TTC549 (cell line): ENCODE results near the gene SRRM3.
"Not testable (repeated sequence)": the region's sequence is repeated elsewhere in the genome, so short reads cannot be mapped to it uniquely, and the experiment has no call there.

Experiments
- FAIRE-seq: peaks from 2 replicates; lab custom pipeline; 2012; peaks lifted over from hg19 to GRCh38; lab: Jason Lieb, UNC

Gene SRRM3

DNA sequence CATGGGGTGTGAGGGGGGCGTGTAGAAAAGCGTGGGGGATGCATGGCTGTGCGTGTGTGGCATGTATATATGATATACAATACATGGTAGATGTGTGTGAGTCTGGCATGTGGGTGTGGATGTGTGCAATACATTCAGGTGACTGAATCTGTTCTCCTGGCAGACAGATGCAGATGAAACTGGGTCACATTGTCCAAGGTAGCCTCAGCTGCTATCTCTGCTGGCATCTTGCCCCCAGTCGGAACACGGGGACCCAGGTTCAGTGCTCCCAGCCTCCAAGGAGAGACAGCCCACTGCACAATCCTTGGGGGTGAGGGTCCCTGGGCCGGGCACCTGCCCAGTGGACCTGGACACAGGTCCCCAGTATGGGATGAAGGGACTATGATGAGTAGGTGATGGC, 12.4 kb upstream of the SRRM3 start:
- no peak for FAIRE-seq

DNA sequence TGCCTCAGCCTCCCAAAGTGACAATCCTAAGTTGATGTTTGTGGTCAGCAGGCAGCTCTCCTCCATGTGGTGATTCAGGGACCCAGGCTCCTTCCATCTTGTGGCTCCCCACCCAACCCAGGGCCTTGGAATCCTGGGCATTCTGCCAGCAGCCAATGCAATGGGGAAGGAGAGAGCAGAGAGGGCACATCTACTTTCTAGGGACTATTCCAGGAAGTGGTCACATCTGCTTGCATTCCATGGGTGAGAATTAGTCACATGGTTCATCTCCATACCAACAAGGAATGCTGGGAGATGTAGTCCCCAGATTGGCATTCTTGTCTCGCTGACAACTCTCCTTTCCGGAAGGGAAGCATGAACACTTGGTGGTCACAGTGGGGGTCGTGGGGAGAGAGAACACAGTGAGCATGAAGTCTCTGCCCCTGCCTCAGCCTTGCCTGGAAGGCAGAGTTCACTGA, 9.9 kb upstream of the SRRM3 start:
- peak; percentile 67 for FAIRE-seq

DNA sequence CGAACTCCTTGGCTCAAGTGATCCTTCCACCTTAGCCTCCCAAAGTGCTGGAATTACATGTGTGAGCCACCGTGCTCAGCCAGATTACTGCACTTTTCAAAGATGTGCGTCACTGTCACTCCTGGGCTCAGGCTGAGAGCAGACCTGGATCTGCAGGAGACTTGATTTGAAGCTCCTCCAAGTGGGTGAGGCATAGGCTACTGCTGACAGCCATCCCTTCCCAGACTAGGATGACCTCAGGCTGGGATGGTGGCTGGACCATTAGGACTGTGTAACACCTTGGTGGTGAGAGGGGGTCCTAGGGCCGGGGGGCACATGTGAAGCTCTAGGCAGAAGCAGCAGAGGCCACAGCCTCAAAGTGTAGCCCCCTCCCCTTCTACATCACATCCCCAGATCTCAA, 8.2 kb upstream of the SRRM3 start:
- FAIRE-seq = no peak

DNA sequence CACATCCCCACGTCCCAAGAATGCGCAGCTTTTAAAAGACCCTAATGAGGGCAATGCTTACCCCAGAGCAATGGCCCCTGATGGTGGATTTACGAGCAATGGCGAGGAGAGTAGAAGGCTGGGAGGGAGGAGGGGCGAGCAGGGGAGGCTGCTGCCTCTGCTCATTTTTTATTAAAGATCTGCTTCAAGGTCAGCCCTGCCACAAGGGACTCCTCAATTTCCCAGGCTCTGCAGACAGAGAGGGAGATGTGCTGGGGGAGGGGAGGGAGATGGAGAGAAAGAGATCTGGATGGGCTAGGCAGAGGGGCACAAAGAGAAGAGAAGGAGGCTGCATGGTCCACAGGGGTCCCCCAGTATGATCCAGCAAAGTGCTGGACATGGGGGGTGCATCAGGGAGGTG, 7.8 kb upstream of the SRRM3 start:
- FAIRE-seq = no peak

DNA sequence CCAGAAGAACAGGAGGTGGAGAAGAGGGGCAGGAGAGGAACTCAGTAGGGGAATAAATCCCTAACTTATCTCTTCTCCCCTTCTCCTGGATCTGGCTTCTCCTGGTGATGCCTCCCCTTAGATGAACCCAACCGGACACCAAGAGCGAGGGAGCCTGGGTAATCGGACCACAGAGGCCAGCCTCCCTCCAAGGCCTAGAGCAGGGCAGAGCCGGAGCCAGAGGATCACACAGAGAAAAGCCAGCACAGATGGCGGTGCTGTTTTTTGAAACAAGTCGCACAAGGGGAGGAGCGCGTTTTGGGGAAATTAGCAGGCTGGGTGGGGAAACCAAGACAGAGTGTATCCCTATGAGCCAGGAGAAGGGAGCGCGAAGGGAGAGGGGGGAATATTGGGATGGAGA, 4.9 kb upstream of the SRRM3 start:
- FAIRE-seq = no peak

DNA sequence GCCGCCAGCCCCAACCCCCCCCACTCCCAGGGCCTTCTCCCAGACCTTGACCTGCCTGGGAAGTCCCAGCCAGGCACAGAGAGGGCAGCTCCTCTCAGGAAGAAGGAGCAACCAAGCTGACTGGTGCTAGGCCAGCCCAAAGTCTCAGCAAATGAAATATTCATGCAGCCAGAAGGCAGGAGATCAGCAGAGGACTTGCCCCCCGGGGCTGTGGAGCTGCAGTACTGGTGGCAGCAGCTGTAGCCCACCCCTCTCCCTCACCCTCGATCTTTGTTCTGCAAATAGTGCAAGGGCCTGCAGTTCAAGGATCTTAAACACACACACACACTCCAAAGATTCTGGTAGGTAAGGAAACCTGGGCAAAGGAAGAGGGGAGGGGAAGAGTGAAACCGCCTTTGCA, 3.5 kb upstream of the SRRM3 start:
- no peak for FAIRE-seq

DNA sequence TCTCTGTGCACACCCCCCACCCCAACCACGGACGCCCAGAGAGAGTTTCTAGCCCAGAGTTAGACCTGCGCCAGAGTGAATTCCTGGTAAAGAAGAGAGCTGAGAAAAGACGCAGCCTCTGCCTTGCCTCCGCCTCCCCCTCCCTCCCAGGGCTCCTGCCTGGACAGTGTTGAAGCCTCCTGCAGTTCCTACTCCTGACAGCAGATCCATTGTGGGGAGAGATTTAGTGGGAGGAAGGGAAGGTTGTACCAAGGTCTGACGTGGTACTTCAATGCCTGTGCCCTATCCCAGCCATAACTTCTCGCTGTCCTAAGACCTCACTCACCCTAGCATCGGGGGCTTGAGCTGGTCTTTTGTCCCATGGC, 952 bp downstream of the SRRM3 start:
- FAIRE-seq = no peak

DNA sequence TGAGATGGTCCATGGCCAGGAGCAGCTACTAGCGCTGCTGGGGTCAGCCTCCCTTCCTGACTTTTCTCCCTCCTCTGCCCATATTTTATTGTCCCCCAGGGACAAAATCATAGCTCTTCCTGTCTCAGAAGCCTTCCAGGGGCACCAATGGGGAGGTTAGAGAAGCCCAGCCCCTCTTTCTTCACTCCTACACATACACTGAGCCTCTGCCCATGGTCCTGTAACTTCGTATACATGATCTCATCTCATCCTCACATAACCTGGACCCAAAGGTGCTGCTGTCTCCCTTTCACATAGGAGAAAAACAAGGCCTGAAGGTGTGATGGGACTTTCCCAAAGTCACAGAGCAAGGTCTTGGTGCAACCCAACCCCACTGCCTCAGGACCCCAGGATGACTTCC, 2.5 kb downstream of the SRRM3 start:
- no peak for FAIRE-seq

DNA sequence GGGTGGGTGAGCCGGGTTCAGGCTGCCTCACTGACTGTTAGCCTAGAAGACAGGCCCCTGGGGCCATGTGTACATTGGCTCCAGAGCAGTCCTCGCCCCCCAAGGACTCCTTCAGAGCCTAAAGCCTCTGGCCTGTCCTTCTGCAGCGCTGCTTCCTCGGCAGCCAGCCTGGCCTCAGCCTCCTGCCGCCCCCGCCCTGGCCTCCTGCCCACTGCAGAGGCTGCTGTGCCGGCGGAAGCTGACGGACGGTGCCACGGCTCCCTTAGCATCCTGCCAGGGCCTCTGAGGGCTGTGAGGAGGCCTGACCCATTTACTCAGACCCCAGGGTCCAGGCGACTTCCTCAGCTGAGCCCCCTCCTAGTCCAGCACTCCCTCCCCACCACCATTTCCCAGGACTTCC, 4.9 kb downstream of the SRRM3 start:
- FAIRE-seq = no peak

DNA sequence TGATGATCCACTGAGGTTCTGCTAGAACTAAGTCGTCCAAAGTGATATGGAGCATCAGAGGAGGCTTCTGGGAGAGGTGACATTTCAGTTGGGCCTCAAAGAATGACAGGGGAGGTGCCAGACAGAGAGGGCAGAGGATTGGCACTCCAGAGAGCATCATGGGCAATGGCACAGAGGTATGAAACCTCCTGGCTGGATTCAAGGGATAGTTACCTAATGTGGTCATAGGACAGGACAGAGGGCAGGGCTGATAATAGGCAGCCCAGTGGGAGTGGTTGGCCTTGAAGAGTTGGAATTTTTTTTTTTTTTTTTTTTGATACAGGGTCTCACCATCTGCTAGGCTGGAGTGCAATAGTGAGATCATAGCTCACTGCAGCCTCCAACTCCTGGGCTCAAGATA, 7.6 kb downstream of the SRRM3 start:
- FAIRE-seq = no peak

DNA sequence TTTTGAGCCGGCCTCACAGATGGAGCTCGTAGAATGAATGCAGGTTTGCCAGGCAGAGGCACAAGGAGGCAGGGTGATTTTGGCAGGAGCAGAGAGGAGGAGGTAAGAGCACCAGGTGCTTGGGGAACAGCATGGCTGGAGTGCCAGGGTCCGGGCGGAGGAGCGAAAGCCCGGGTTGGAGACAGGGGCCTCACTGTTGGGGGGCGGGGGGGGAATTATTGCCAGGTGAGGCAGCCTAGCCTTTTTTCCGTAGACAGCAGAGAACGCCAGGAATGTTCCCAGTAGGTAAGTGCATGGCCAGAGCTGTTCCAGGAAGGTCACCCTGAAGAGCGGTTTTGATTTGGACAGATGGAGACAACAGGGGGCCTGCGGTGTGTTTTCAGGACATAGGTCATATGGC, 9.5 kb downstream of the SRRM3 start:
- no peak for FAIRE-seq

DNA sequence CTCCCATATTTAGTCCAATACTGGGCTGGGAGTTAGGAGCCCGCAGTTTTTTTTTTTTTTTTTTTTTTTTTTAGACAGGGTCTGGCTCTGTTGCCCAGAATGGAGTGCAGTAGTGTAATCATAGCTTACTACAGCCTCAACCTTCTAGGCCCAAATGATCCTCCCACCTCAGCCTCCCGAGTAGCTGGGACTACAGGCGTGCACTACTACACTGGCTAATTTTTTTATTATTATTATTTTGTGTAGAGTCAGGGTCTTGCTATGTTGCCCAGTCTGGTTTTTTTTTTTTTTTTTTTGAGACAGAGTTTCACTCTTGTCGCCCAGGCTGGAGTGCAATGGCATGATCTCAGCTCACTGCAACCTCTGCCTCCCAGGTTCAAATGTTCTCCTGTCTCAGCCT, 13.7 kb downstream of the SRRM3 start:
- not testable (repeated sequence) for FAIRE-seq

DNA sequence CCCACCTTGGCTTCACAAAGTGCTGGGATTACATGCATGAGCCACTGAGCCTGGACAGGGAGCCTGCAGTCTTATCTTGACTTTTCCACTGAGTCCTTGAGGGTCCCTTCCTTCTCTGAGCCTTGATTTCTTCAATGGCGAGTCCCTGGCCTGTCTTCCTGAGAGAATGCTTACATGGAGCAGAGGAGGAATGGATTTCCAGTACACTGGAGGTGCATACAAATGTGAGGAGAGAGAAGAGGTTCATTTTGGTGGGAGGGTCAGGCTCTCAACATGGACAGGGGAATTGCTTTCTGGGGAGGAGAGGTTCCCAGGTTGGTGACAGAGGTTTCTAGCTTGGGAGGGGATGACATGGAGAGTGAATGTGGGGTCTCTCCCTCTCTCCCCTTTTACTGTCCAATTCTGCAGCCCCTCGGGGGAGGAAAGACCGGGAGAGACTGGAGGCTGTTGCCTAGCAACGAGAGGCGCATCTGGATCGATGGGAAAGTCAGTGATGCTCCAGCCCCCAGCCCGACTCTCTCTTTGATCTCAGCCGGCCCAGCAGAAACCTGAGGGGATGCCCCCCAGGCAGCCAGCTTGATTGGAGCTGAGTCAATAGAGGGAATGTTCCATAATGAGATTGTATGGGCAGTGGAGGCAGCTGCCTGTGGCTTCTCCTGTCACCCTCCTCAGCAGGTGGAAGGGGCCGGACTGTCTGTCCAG, 14.8 kb downstream of the SRRM3 start:
- no peak for FAIRE-seq

DNA sequence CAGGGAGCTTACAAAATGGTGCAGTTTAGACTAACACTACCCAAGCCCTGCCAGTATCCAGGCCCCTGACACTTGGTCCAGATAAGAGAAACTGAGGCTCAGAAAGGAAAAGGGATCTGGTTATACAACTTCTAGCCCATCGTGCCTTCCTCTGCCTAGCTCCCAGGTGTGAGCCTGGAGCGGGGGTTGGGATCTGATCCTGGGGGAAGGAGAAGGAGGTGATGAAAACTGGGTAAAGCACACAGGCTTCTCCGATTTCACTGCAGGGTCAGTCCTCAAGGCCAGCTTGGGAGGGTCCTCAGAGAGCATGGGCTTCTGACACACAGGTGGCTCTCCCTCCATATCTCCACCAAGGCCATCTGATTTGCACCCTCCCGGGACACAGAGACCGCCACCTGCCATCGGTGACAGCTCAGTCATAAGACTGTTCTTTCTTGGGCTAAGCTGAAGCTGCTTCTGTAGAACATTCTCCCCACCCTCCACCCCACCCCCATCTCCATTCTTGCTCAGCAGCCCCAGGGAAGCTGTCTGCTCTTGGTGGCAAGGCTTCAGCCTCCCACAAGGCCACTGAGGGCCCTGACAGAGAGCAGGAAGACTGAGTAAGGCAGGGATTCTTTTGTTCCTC, 16.4 kb downstream of the SRRM3 start:
- no peak for FAIRE-seq

DNA sequence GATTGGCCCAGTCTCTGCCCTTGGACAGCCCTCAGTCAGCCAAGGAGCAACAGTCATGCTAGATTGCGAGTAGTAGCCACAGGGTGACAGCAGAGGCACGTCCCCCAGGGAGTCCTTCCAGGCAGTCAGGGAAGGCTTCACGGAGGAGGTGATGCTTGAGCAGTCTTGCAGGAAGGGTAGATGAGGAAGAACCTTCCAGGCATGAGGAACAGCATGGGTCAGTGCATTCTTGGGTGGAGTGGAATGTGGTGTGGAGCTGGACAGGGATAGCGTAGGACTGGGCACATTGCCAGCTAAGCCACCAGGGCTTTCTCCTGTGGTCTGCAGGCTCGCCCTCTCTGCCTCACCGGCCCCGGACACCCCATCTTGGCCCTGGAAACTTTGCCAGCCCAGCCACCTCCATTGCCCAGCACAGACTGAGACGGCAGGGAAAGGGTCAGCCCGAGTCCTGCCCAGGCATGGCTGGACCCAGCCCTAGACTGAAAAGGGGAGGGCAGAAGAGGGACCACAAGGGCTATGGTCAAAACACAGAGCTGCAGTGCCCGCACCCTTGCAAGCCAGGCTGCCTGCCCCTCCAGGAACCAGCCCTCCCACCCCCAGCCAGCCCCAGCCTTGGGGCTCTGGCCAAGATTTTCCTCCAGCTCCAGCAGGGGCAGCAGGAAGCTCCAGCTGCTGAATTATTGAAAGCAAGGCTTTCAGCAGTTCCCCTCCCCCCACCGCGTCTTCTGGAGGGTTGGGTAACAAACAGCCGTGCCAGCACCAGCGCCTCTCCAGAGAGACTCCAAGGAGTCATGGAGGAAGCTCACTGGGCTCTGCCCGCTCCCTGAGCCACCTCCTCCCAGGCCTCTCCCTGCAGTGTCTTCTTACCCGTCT, 18.7 kb downstream of the SRRM3 start:
- FAIRE-seq = no peak

DNA sequence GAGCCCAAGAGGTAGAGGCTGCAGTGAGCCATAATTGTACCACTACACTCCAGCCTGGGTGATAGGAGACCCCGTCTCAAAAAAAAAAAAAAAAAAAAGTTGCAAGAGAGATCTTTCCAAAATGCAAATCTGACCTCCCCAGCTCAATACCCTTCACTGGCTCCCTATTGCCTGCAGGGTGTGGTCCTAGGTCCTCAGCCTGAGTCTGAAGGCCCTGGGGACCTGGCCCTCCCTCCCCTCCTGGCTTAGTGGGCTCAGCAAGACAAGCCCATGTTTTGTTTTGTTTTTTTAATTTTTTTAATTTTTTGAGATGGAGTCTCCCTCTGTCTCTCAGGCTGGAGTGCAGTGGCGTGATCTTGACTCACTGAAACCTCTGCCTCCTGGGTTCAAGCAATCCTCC, 20.6 kb downstream of the SRRM3 start:
- FAIRE-seq = no peak

DNA sequence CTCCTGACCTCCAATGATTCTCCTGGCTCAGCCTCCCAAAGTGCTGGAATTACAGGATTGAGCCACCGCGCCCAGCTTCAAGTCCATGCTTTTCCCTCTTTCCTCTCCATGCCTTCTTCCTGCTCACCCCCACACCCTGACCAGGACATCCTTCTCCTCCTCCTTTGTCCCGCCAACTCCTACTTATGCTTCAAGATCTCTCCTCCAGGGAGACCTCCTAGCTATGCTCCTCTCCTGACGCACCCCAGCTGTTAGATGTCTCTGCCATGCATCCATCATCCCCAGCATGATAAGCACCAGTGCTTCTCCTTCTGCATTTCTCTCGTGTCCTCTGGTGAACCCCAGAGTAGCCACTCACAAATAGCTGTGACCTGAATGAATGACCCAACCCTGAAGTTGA, 21.1 kb downstream of the SRRM3 start:
- FAIRE-seq = no peak

DNA sequence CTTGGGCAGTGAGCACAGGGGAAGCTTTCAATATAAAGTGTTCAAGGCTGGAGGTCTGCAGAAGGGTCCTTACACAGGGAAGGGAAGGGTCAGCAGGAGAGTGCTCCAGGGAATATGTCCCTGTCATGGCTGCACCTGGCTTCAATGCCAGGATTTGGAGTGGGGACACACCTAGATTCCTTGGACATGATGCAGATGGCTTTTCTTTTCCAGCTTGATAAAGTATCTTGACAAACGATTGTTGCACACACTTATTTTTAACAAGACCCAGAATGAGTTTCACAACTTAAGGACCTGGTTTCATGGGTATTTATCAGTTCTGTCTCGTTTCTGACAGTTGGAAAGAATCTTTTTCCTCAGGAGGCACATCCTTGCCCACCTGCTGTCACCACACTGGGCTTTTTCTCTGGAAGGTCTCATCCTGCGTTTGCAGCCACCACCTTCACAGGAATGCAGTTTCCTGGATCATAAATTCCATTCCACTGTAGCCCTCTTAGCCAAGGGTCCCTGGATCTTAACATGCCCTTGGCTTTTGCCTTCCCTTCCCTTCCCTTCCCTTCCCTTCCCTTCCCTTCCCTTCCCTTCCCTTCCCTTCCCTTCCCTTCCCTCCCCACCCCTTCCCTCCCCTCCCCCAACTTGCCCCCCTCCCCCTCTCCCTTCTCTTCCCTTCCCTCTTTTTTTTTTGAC, 21.7 kb downstream of the SRRM3 start:
- no peak for FAIRE-seq

DNA sequence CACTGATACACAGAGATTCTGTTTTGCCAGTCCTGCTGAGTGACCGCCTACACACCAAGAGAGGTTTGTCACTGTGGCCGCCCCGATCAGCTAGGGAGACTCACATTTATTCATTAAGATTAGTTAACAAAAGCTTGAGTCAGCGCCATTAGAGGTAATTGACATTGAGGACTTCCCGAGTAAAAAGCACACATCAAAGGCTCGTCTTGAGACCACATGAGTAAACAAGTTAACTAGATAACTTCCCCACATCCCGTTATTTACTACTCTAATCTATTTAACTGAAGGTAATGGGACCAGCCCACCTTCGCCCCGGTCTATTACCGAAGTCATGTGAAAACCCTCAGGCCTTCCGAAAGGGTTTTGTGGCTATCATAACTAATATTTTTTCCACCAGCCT, 23.0 kb downstream of the SRRM3 start:
- no peak for FAIRE-seq

DNA sequence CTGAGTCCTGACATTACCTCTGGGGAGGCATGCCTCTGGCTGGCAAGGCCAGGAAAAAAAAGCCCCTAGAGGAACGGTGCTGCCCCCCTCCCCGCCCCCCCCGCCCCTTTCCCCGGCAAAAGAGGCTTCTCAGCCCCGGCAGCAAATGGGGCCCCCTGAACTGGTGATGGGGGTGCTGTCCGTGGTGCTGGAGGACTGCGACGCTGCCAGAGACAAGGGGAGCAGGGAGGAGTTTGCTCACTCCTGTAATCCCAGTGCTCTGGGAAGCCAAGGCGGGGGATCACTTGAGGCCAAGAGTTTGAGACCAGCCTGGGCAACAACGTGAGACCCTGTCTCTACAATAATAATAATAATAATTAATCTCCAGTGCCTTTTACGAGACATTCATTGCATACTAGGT, 23.7 kb downstream of the SRRM3 start:
- no peak for FAIRE-seq

DNA sequence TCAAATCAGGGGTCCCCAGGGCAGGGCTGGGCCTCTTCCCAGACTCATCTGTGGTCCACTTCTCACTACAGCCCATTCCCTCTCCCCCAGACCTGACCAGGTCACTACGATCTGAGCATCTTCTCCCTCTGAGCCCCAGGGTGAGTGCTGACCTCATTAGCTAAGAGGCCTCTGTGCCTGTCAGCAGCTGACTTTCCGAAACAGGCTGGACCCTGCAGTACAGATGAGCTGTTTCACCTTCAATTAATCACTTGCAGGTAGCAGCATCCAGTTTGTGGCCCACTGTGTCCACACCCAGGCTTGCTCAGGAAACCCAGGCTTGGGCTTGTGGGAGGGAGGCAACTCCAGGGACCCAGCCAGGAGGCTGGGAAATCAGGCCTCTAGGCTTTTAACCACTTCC, 24.3 kb downstream of the SRRM3 start:
- no peak for FAIRE-seq

DNA sequence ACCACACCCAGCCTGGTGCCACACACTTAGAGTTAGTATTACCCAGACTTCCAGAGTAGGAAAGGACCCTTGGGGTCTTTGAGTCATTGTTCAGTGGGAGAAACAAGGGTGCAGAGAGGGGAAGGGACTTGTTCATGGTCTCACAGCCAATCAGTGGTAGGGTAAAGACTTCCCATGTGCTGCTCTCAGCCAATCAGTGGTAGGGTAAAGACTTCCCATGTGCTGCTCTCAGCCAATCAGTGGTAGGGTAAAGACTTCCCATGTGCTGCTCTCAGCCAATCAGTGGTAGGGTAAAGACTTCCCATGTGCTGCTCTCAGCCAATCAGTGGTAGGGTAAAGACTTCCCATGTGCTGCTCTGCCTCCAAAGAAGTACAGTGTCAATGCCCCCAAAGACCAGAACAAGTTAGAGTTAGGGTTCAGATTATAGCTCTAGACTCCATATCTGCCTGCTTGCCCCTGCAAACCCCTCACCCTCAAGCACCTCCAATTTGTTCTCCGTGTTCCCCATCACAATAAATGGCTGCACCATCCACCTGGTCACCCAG, 25.3 kb downstream of the SRRM3 start:
- FAIRE-seq = not testable (repeated sequence)

DNA sequence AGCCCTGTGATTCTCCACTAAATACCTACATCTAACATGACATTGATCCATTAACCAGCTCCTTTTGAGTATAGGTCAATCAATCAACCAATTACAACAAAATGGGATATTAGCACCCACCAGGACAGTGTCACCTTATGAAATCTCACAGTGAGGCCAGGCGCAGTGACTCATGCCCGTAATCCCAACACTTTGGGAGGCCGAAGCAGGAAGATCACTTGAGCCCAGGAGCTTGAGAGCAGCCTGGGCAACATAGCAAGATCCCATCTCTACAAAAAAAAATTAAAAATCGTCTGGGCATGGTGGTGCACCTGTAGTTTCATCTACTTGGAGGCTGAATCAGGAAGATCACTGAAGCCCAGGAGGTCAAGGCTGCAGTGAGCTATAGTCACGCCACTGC, 28.5 kb downstream of the SRRM3 start:
- FAIRE-seq = no peak
